Mucosa of gallbladder (tissue), 1 donor: Measurements from ENCODE around the gene PRKCZ. TPM values are rescaled to one million over a fixed set of nuclear protein-coding genes. Genes with fewer than 3 reads are reported as not detected.
"Not testable (repeated sequence)": the region's sequence is repeated elsewhere in the genome, so short reads cannot be mapped to it uniquely, and the experiment has no call there.

ENCODE experiments used
- DNase-seq: peaks from one replicate; pipeline ENCODE4 v3.0.0-alpha.2; 2020; ENCODE audit warnings: low spot score
- total RNA-seq: library from RNA; stranded (reverse); gene quantifications from one replicate; pipeline ENCODE4 v1.2.1, GENCODE V29; 2021
- donor health status: DM: no; HTN: no; CAD: no.

Gene PRKCZ
- total RNA-seq, 1 donor from 2014 or later, result 29.8 TPM

DNA sequence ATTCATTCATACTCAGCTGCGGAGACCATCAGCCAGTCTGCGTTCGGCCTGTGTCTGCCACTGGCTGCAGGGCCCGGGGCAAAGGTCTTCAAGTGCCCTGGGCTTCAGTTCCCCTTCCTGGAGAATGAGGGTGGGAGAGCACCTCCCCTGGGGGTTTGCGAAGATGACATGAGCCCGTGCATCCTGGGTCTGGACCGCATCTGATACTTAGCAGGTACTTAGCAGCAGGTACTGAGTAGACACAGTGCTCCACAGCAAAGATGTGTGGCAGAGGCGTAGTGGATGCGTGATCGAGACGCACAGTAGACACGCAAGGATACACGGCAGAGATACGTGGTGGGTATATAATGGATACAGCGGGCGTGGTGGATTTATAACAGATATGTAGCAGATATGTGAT is 51.3 kb downstream of the PRKCZ start:
- no peak for DNase-seq

DNA sequence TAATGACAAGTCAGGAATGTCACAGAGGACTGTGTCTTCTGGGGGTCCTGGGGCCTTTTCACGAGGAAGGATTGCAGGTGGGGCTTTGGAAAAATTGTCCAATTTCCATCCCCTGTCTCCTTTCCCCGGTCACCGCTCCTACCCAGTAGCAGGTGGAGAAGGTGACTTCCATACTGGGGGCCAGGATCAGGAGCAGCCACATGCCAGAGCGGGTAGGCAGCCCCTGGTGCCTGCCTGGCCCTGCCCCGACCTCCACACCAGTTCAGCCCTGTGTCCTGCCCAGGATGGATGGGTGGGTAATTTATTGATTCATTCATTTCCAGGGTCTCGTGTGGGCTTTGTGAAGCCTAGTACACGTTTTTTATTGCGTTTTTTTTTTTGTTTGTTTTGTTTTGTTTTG is 51.7 kb downstream of the PRKCZ start:
- DNase-seq, result no peak

DNA sequence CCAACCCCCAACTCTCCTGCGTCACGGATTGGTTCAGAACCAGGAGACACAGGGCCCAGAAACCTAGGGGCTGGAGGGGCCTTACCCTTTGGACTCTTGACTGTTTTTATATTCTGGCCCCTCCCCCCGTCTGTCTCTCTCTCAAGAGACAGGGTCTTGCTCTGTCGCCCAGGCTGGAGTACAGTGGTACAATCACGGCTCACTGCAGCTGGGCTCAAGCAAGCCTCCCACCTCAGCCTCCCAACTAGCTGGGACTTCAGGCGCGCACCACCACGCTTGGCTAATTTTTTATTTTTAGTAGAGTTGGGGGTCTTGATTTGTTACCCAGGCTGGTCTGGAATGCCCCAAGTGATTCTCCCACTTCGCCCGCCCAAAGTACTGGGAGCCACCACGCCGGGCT is 52.5 kb downstream of the PRKCZ start:
- DNase-seq, result no peak

DNA sequence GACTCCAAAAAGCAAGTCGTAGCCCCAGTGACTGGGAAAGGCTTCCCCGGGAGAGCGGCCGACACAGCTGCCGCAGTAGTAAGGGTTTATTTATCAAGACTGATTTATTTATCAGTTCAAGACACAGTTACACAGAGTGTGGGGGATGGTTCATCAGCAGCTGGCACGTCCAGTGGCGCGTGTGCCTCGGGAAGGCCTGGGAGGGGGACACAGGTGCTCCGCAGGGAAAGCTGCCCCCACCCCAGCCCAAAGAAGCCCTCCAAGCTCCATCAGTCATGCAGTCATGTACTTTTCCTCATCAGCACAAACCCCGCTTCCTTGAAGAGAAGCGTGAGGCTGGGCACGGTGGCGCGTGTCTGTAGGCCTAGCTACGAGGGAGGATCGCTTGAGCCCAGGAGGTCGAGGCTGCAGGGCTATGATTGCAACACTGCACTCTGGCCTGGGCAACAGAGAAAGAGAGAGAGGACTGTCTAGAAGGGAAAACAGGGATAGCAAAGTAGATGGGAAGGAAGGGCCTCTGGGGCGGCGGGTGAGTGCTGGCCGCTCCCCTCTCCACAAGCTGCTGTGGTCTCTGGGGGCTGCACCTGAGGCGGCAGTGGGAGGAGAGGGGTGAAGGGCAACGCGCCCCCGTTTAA is 53.2 kb downstream of the PRKCZ start:
- no peak for DNase-seq

DNA sequence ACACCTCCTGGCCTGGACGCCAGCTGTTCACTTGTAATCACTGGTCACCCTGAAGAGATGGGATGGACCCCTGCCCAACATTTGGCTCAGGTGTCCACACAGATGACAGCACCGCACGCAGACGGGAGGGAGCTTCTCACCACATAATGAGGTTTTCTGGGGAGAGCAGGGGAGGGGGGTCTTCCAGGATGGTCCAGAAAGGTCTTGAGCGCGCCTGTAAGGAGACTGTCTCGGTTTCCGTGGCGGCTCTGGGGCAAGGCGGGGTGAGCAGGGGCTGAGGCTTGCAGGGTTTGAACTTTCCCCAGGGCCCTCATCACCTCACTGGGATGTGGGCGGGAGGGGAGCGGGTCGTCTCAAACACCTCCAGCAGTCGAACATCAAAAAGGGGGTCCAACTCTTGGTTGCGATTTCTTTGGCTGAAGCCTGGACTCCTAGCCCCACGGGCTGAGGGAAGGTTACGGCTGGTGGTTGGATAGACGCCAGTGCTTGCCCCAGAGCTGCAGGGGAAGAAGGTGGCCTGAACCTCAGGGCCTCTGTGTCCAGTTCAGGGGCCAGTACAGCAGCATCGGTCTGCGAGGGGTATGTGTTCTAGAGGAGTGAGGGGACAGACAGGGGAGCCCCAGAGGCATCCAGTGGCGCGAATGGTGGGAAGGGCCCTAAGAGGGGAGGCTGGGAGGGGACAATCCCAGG is 53.8 kb downstream of the PRKCZ start:
- no peak for DNase-seq

DNA sequence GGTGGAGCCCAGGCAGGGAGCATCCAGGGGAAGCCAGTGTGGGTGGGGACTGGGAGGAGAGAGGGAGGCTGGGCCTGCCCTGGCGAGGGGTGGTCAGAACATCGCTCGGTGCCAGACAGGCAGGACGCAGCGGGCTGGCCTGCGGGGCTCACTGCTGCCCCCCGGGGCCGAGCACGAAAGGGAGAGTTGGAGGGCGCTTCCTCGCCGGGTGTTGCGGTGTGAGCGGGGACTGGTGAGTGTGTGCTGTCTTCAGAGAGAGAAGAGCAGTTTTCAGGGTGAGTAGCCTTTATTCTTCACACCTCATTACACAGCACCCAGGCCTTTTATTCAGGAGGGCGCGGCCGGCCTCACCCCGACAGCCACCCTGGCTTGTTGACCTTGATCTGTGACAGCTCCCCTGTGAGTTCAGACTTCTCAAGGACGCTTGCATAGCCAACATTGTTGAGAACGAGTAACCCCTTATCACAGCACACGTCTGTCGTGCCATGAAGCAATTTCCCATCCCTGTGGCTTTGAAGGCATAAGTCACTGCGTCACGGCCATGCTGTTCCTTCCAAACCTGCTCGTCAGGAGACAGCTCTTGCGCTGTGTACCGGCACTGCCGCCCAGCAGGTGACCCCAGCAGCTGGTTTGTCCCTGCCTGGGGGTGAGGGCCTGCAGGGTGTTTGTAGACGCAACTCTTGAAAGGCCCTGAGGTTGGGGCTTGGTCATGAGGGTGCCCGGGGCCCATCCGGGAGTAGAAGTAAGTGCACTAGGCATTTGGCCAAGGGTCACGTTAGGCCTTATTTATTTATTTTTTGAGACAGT is 54.6 kb downstream of the PRKCZ start:
- no peak for DNase-seq

DNA sequence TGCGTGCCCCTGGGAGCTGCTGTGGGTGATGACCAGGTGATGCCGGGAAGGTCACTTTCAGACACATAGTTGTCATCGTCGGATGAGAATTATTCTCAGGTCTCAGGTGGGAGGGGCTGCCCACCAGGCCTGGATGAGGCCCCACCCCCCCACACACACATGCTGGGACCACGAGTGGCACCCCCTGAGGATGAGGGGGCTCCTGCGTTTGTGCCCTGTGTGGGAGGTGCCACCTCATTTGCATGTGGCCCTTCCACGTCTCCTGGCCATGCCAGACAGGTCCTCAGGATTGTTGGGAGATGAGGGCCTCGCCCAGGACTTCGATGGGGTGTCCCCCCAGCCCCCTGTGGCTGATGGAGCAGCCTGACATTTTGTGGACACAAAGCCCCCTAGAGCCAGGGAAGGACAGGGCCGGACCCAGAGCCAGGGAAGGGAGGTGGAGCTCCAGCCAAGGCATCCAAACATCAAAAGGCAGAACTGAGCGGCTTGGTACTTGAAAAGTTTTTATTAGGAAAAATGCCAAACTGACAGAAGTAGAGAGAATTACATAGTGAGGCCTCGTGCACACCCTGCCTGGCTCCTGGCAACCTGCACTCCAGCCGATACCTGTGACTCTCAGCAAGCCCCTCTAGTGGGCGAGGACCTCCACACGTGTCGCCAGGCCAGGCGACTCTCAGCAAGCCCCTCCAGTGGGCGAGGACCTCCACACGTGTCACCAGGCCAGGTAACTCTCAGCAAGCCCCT is 55.7 kb downstream of the PRKCZ start:
- no peak for DNase-seq

DNA sequence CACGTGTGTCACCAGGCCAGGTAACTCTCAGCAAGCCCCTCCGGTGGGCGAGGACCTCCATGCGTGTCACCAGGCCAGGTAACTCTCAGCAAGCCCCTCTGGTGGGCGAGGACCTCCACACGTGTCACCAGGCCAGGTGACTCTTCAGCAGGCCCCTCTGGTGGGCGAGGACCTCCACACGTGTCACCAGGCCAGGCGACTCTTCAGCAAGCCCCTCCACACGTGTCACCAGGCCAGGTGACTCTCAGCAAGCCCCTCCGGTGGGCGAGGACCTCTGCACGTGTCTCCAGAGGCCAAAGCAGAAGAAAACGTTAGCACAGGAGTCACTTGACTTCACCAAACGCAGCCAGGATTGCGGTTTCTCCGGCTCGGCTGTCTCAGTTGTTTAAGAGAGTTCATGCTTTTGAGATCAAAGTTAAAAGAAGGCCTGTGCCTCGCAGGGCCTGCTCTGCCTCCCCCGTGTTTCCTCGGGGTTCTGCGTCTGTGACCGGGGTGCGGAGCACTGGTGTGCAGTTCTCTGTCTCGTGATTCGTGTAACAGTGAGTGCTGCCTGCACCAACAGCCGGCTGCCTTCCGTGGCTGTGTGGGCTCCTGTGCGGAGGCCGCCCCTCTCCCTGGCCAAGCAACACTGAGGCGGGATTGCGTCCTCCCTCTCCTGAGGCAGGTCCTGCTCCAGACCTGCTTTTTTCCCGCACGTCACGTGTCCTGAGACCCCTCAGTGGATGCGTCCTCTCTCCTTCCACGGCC is 56.6 kb downstream of the PRKCZ start:
- no peak for DNase-seq

DNA sequence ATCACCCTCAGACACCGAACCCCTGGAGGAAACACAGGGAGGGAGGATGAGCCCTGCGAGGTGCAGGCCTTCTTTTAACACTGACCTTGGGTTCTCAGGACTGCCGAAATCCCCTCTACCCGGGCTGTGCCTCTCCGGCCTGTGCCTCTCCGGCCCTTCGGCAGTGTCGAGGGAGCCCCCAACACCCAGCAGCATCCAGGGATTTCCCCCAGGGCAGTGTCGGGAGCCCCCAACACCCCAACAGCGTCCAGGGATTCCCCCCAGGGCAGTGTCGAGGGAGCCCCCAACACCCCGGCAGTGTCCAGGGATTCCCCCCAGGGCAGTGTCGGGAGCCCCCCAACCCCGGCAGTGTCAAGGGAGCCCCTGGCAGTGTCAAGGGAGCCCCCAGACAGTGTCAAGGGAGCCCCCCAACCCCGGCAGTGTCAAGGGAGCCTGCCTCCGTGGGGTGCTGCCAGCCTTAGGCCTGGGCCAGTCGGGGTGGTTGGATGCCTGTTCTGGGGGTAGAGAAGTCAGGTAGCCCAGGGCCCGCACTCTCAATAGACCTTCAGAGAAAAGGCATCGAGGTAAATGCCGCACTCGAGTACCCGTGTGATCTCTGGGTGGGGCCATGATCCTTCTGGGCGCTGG is 57.5 kb downstream of the PRKCZ start:
- no peak for DNase-seq

DNA sequence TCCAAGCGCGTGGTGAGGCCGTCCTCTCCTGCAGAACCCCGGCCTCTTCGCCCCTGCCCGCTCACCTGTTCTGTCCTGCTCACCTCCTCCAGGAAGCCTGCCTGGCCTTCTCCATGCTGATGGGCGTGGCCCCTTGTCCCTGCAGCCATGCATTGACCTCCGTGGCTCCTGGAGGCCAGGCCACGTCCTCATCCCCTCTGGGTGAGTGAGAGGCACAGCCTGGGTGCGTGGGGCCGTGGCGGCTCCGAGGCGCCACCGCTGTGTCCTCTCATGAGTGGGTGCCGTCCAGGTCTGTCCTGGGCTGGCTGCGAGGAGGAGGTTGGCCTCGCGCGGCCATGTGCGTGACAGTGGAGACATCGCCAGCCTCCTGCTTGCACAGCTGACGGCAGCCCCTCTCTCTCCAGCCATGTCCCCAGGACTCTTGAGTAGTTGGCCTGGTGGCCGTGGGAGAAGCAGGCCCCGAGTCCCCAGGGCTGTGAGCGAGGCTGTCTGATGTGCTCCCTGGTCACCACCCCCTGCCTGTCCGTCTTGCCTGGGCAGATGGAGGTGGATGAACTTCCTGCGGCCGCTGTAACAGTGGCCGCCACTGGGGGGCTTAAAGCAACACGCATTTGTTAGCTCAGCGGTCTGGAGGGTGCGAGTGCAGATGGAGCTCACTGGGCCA is 58.1 kb downstream of the PRKCZ start:
- DNase-seq, result no peak

DNA sequence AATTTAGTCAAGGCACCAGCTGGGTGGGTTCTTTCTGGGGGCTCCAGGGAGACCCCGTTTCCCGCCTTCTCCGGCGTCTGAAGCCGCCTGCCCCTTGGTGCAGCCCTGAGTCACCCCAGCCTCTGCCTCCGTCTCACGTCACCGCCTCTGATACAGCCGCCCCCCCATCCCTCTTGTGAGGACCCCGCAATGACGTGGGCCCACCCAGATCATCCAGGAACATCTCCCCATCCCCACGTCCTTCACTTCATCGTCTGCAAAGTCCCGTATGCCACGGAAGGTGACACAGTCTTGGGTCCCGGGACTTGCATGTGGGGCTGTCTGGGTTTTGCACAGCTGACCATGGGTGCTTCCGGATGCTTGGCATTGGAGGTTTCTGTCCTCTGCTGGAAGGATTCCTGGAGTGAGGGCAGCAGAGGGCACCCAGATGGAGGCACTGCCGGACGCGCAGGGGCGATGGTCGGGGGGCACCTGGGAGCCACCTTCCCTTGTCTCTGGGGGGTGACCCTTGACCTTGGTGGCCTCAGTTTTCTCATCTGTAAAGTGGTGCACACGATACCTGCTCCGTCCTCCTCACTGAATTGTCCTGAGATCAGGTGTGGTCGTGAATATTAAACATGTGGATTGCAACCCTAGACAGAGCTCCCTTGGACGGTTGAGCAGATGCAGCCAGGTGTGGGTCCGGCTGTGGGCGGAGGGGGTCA is 58.8 kb downstream of the PRKCZ start:
- no peak for DNase-seq

DNA sequence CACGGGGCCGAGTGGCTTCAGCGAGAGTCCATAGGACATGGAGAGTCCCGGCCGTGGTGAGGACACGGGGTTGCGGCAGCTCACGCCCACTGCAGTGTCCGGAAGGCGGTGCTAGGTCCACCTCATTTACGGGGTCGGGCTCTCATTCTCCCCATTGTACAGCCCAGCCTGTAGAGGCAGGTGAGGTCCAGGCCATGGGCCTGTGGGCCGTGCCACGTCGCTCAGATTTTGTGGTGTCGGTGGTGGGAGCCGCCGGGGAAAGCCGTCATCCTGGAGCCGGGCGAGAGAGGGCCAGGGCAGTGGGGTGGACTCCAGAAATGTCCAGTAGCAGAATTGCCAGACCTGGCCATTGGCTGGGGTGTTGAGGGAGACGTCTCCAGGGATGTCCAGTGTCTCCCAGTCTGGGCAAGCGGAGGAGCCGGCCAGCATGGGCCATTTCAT is 59.4 kb downstream of the PRKCZ start:
- DNase-seq, result no peak

DNA sequence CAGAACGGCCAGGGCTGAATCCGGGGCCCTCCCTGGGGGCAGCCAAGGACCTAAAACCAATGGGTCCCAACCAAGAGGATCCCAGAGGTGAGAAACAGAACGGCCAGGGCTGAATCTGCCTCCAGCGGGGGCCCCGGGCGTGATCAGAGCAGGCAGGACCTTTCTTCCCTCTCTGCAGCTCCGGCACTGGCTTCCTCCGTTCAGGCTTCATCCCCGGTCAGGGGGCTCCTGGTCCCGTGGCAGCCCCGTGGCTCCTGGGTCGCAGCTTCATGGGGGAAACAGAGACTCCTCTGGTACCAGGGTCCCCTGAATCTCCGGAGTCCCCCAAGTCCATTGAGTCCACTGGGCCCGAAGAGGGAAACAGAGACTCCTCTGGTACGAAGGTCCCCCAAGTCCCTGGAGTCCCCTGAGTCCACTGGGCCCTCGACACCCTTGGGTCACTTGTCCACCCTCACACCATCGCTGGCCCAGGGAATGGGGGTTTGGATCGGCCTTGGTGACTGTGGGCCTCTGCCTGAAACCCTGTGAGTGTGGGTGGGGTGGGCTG is 60.1 kb downstream of the PRKCZ start:
- DNase-seq, result no peak

DNA sequence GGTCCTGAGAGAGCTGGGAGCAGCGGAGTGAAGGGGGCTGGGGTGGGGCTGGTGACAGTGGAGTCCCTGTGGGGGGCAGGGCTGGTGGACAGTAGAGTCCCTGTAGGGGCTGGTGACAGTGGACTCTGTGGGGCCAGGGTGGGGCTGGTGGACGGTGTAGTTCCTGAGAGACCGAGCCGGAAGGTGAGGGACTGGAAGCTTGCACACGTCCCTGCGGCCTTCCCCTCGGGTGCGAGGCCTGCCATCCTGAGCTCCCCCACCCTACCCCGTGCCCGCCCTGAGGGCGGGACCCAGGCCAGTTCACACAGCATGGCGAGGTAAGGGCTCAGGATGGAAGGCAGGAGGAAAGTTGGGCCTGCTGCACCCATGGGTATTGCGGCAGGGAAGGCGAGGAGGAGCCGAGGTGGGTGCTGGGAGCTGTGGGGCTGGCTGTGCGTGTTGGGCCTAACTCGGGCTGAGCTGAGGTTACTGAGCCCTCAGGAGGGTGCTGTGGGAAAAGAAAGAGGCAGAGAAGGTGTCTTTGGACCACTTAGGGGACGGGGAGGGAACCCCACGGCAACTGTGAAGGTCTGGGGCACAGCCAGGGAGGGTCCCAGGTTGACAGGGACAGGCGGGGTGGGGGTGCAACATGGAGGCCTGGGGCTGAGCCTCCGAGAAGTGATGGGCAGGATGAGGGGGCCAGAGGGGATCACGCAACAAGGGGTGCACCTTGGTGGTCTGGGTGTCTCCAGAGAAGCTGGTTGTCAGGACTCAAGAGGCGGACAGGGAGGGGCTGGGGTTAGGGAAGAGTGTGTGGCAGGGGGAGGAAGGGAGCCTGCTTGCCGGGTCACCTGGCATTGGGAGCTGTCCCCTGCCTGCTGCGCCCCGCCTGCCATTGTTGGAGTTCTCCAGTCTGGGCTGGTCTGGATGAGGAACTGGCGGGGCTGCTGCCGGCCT is 60.8 kb downstream of the PRKCZ start:
- DNase-seq, result no peak

DNA sequence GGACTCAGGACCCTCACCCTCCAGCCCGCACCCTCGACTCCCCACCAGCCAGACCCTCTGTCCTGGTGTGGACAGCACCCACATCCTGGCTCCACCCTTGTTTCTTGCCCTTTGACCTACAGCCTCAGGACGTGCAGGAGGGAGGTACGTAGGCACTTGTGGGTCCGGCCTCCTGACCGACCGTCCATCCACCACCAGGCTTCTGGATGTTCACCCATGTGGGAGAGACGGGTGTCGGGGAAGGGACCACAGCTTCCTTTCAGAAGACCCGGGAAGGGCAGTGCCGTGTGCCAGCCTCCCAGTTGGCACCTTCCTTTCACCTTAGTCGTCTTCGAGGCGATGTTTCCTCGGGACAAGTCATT is 61.4 kb downstream of the PRKCZ start:
- no peak for DNase-seq

DNA sequence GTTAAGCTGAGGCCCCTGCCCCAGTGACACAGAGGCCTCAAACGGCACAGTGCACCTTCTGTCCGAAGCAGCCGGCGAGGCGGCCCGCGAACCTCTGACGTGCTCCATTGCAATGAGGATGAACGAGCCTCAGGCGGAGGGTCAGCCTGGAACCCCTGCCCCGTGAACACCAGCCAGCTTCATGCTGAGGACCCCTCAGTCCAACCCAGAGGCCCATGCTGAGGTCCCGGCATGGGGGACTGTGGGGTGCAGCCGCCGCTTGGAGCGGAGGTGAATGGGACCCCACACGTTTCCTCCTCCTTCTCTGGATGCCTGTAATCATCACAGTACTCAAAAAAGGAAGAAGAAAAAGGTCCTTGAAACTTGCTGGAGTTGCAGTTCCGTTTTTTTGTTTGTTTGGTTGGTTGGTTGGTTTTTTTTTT is 62.1 kb downstream of the PRKCZ start:
- DNase-seq, result no peak

DNA sequence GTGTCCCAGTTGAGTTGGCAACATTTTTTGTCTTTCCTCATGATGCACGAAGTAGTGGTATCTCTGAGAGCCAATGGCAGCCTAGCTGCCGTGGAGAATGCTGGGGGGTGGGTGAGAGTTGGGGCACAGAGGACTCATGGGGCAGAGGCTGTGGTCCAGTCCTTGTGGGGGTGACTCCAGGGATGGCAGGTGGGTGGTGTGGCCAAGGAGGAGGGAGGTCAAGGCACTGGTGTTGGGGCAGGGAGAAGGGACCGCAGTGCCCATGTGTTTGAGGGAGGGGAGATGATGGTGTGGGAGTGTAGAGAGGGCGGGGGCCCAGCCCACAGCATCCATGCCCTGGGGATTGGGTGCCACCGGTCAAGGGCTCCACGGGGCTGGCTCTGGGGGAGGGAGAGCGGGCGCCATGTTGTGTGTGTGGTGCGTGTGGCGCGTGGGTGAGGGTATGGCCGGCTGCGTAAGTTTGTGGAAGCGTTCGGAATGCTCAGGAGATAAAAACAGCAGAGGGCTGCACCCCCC is 63.5 kb downstream of the PRKCZ start:
- DNase-seq, result no peak

DNA sequence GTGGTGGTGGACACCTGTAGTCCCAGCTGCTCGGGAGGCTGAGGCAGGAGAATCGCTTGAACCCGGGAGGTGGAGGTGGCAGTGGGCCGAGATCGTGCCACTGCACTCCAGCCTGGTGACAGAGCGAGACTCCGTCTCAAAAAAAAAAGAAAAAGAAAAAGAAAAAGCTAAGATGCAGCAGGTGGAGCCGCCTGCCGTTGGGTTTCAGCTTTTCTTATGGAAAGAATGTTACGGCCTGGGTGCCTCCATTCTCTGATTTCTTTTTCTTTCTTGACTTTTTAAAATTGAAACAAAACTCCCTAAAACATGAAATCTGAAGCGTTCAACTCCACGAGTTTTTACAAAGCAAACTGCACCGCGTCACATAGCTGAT is 64.4 kb downstream of the PRKCZ start:
- DNase-seq, result not testable (repeated sequence)
